BJ (cell line): Measurements from ENCODE around the gene KRR1. TPM values are rescaled to one million over a fixed set of nuclear protein-coding genes. Genes with fewer than 3 reads are reported as not detected.
A peak's percentile ranks its signal among the peaks of the same experiment; 100 is the strongest.
"Not testable (repeated sequence)": the region's sequence is repeated elsewhere in the genome, so short reads cannot be mapped to it uniquely, and the experiment has no call there.

ENCODE experiments used
- CTCF ChIA-PET: fragments of 350-600 bp; formaldehyde crosslinking; extraction: SDS; loops from one replicate; lab custom pipeline; 2021; ENCODE audit warnings: antibody characterized with exemption, inconsistent platforms; lab: Yijun Ruan, JAX
- POLR2A ChIA-PET: fragments of 300-600 bp; sonication (Branson Sonifier 250); formaldehyde crosslinking; extraction: SDS; loops from one replicate; lab custom pipeline; 2021; ENCODE audit warnings: antibody characterized with exemption; lab: Charles Lee
- DNase-seq: peaks from one replicate; pipeline ENCODE4 v3.0.0-alpha.2; 2011; ENCODE audit warnings: low read depth
- H3K27me3 ChIP-seq: 2 replicates; pipeline ENCODE4 v1.6.0; 2011; ENCODE audit warnings: low read length; ENCODE audit not compliant: control insufficient read depth, insufficient read depth
- H3K36me3 ChIP-seq: 2 replicates; pipeline ENCODE4 v1.5.1; 2011; ENCODE audit warnings: low read length; ENCODE audit not compliant: control insufficient read depth, insufficient read depth
- H3K4me3 ChIP-seq: 2 replicates; pipeline ENCODE4 v1.5.1; 2011; ENCODE audit warnings: low read depth, mild to moderate bottlenecking, control low read depth, low read length
- polyA plus RNA-seq: library from polyadenylated mRNA; depleted of rRNA; stranded (reverse); fragments of >200 nt; gene quantifications from 2 replicates; pipeline ENCODE4 v1.2.3, GENCODE V29; 2011; rRNA removed
- TF ChIP-seq, protein P1 (sequence below): IDR thresholded peaks from 2 replicates; pipeline ENCODE4 v1.5.1; 2011; ENCODE audit warnings: low read depth, mild to moderate bottlenecking, control low read depth, inconsistent platforms, low read length, moderate library complexity; ENCODE audit not compliant: insufficient read depth

KRR1 gene
- polyA plus RNA-seq, 1 experiment: 10.4 TPM

- DNase-seq: peak; percentile 18
- CTCF ChIA-PET: no interaction called here
- Histone ChIP-seq H3K27me3 (no peaks in the 10 kb centered on the region), H3K4me3 (no peak overlapping the region), H3K36me3 (no peaks in the 10 kb centered on the region)
- TF ChIP-seq, protein P1, sequence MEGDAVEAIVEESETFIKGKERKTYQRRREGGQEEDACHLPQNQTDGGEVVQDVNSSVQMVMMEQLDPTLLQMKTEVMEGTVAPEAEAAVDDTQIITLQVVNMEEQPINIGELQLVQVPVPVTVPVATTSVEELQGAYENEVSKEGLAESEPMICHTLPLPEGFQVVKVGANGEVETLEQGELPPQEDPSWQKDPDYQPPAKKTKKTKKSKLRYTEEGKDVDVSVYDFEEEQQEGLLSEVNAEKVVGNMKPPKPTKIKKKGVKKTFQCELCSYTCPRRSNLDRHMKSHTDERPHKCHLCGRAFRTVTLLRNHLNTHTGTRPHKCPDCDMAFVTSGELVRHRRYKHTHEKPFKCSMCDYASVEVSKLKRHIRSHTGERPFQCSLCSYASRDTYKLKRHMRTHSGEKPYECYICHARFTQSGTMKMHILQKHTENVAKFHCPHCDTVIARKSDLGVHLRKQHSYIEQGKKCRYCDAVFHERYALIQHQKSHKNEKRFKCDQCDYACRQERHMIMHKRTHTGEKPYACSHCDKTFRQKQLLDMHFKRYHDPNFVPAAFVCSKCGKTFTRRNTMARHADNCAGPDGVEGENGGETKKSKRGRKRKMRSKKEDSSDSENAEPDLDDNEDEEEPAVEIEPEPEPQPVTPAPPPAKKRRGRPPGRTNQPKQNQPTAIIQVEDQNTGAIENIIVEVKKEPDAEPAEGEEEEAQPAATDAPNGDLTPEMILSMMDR: no peak
- POLR2A ChIA-PET: no interaction called here
Measured at GRCh38 chr12:75444429-75445136, 66.8 kb downstream of the KRR1 start.

DNA sequence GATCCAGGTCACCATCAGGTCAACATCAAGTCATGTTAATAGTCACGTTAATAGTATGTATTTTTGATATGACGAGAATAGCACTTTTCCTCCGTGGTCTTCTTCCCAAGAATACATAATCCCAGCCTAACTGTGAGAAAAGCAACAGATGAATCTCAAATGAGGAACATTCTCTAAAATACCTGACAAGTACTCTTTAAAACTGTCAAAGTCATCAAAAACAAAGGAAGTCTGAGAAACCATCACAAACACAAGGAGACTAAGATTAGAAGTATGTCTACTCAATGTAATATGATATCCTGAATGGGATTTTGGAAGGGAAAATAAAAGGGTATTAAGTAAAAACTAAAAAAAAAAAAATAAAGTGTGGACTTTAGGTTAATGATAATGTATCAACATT, 67.7 kb downstream of the KRR1 start:
- POLR2A ChIA-PET: no interaction called here
- no peak overlapping the region for H3K4me3 ChIP-seq
- no peak for DNase-seq
- TF ChIP-seq, protein P1: no peak
- H3K27me3 ChIP-seq: no peaks in the 10 kb centered on the region
- CTCF ChIA-PET: no interaction called here
- H3K36me3 ChIP-seq: no peaks in the 10 kb centered on the region

DNA sequence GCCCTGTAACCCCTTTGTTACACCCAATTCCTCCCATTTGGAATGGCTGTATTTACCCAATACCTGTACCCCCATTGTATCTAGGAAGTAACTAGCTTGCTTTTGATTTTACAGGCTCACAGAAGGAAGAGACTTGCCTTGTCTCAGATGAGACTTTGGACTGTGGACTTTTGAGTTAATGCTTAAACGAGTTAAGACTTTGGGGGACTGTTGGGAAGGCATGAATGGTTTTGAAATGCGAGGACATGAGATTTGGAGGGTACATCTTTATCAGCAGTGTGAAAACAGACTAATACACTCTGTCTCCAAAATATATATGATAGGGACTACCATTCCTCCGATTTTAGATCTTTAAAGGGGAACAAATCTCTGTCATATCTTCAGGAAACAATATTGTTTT, 69.0 kb downstream of the KRR1 start:
- POLR2A ChIA-PET, H3K27me3 ChIP-seq: not testable (repeated sequence)

GRCh38 chr12:75441687-75442449, 69.5 kb downstream of the KRR1 start:
- H3K4me3 ChIP-seq, H3K36me3 ChIP-seq, H3K27me3 ChIP-seq, POLR2A ChIA-PET, DNase-seq: not testable (repeated sequence)
- CTCF ChIA-PET: interaction anchor here (0.9 kb wide), 1 partner anchor 51 kb away, joined by 3 read pairs; no protein-coding TSS in a partner anchor

More for the DNA sequence above, 69.0 kb downstream of the KRR1 start:
- CTCF ChIA-PET: interaction anchor here (0.9 kb wide), 1 partner anchor 51 kb away, joined by 3 read pairs; no protein-coding TSS in a partner anchor
- not testable (repeated sequence) for H3K36me3 ChIP-seq, H3K4me3 ChIP-seq, DNase-seq

Other genes starting within 250 kb of the KRR1 start
- 0.74 and 0.86 TPM in 2 replicates for gene CAPS2, start 181.3 kb downstream of the KRR1 start, polyA plus RNA-seq
- not detected in 2 replicates for gene GLIPR1L1, start 176.9 kb downstream of the KRR1 start, polyA plus RNA-seq
- 0.21 and 0.44 TPM in 2 replicates for gene GLIPR1L2, start 120.5 kb downstream of the KRR1 start, polyA plus RNA-seq
- 175 and 214 TPM in 2 replicates for gene GLIPR1, start 30.9 kb downstream of the KRR1 start, polyA plus RNA-seq